ENCODE data around the gene NPR2.
A peak's percentile ranks its signal among the peaks of the same experiment; 100 is the strongest.

NPR2 gene

DNA sequence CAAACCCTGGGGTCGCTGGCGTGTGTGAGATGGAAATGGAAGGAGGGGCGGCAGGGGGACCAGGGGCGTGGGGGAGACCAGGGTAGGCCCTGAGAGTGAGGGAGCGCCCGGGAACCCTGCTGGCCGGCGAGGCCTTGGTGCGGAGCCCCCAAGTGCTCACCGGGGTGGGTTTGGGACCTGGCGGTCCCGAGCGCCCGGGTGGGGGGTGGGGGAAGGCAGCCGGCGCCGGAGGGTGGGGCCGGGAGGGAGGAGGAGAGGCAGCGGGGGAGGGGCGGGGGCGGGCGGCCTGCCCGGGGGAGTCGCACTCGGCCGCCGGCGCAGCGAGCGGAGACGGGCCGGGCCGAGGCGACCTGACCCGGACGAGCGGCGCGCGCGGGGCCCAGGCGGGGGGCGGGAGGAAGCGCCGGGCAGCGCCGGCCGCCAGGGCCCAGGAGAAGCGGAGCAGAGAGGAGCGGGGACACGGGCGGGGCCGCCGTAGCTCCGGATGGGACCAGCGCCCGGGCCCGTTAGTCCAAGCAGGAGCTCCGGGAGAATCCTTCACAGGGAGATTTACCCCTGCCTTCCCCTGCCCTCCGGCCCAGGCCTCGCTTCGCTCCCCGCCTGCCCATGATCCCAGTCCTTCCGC, at the start of gene NPR2:
Gene NPR2 (plus strand): TSS at position 295 of the 625 bp plus-strand sequence. CDS start 818 bp downstream, outside the sequence.
- TF ChIP-seq GATA1 (IDR thresholded peaks at IDR 0.05; ENCODE audit: low read depth, low read length) = no peak
- no peak for TF ChIP-seq POLR2A (IDR thresholded peaks at IDR 0.05; ENCODE audit: low read length)
- DNase-seq = no peak

DNA sequence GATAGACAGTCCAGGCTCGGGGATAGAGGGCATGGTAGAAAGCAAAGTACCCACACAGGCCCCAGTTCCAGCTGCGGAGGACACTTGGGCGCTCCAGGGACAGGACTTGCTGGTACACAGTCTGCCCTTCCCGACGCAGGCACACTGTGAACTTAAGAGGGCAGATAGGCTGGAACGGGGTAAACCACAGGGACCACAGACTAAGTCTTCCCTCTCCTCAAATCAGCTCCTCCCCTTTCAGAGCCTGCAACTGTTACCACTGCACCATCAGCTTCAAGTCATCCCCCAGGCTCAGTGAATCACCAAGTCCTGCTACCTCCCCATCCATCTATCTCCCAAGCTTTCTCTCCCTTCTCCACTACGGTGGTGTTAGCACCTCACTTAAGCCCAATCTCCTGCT, 49.7 kb upstream of the NPR2 start:
- DNase-seq = no peak
- TF ChIP-seq POLR2A (IDR thresholded peaks at IDR 0.05; ENCODE audit: low read length) = no peak

DNA sequence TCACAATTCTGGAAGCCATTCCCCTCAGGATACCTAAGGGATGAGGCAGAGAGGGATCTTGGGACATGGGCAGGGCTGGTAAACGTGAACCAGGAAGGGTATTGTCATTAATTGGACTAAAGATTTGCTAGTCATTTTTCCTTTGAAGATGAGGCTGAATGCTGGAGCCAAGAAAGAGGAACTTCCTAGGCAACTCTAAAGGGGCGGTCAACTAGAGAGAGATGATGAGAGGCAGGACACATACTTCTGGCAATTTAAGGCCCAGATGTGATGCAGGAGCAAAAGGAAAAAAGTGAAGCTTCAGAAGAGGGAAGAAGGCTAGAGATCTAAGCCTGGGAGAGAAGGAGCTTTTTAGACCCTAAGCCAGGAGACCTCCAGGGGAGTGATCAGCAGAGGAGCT, 47.9 kb upstream of the NPR2 start:
- no peak for DNase-seq
- TF ChIP-seq GATA1 (IDR thresholded peaks at IDR 0.05; ENCODE audit: low read depth, low read length) = no peak
- no peak for TF ChIP-seq POLR2A (IDR thresholded peaks at IDR 0.05; ENCODE audit: low read length)

DNA sequence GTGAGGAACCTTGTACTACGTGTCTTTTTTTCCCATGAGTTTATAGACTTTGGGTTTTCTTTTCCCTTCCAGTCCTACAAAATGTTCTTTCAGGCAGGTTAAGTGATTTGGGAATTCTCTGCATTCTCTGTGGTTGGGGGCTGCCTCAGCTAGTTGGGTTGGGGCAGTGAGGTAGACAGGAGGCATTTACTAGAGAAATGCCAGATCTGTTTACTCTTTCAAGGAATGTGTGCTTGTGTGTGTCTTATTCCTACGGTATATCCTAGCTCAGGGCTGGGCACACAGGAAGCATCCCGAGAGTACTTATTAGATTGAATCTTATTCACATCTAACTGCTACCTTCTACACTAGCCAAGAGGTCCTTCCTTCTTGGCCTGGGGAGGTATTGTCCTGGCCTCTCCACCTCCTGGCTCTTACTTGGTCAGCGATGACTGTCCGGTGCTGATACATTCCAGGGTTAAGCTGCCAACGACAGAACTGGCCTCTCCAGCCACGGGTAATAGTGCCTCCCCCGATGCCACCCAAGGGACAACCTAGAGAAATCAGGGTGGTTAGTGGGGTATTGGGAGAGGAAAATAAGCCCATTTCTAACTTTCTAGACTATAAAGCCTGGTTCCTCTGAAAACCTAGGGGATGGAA, 47.4 kb upstream of the NPR2 start:
- no peak for TF ChIP-seq POLR2A (IDR thresholded peaks at IDR 0.05; ENCODE audit: low read length)
- no peak for TF ChIP-seq GATA1 (IDR thresholded peaks at IDR 0.05; ENCODE audit: low read depth, low read length)

DNA sequence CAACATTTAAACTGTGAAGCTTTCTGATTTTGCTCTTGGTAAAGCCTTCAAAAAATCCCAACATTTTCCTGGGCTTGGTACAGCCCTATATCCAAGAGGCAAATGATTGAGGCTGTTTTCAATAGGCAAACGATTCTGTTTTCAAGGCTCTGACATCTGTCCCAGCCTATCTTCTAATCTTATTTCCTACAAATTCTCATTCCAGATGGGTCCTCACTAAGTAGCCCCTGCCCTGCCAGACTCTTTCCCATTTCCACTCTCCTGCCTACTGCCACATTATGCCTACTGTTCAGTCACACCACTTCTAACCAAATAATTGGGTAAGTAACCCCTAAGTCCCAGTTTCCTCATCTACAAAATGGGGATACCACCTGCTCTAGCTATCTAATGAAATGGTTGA, 45.8 kb upstream of the NPR2 start:
- TF ChIP-seq GATA1 (IDR thresholded peaks at IDR 0.05; ENCODE audit: low read depth, low read length) (no peak), POLR2A (IDR thresholded peaks at IDR 0.05; ENCODE audit: low read length) (no peak)
- DNase-seq = no peak

More for the DNA sequence above, 47.4 kb upstream of the NPR2 start:
- DNase-seq = no peak

DNA sequence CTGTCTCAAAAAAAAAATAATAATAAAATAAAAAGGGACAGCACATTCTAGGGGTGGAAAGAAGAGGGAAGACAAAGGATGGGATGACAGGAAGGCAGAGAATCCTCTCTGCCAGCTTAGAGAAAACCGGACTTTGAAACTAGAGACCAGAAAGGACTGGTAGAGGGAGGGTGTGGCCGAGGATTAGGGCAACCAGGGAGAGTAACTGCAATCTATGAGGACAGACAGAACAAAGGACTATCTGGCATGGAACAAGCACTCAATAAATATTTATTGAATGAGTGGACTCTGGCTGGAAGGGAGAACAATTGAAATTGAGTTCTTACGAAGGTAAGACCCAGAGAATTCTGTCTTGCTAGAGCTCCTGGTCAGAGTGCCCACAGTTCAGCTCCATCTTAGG, 44.8 kb upstream of the NPR2 start:
- peak; percentile 25 to 37 for DNase-seq
- no peak for TF ChIP-seq GATA1 (IDR thresholded peaks at IDR 0.05; ENCODE audit: low read depth, low read length)
- no peak for TF ChIP-seq POLR2A (IDR thresholded peaks at IDR 0.05; ENCODE audit: low read length)

DNA sequence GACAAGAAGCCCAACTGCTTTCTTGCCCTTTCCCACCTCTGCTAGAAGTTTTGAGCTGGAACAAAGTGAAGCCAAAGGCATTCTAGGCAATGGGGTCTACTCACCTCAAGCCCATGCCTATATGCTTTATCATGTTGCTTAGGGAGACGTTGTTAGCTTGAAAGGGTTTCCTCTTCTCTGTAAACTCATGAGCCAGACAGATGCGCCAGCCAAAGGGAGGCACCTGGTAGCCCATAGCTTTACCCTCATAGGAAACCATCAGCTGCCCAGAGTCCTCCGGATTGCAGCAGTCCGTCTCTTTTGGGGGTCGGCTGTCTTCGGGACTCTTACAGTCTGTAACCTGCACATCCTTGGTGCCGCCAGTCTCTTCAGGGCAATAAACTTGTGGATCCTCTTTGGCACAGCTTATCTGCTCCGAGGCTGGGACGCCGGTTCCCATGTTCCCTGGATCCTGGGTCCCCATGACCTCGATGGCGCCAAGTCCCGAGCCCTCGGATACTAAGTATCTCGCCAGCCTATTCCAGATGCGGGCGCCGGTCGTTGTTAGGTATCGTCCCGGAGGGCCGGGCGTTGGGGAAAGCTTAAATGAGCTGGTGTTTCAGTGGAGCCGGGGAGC, 43.0 kb upstream of the NPR2 start:
- TF ChIP-seq GATA1 (IDR thresholded peaks at IDR 0.05; ENCODE audit: low read depth, low read length) (no peak), POLR2A (IDR thresholded peaks at IDR 0.05; ENCODE audit: low read length) (no peak)
- DNase-seq = peak; percentile 49 to 65

DNA sequence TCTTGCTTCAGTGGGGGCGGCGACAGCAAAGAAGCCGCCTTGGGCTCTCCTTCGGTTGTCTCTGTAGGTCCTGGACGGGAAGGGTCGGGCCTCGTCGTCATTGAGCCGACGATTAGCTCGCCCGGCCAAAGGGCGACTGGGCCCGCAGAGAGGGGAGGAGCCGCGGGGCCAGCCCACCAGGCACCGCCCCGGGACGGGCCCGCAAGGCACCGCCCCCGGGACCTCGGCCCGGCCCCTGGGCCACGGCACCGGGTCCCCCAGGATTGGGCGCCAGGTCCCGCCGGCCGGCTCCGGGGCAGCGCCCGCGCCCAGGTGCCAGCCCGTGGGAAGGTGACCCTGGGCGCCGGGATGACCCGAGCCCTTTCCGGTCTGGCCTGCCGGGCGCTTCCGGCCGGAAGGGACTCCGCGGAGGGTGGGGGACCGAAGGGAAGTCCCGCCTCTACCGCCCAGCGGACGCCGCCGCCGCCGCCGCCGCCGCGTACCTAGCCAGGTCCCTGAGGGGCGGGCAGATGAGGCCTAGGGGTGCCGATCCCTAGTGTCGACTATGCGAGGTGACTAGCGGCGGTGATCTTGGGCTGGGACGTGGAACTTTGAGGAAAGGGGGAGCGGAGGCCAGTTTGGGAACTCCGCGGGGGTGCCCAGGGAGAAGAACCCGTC, 42.4 kb upstream of the NPR2 start, which contains the start of the genes GBA2 and RGP1:
Gene GBA2 (minus strand): TSS at position 371 of the 657 bp plus-strand sequence. CDS start 524 bp downstream, outside the sequence.
Gene RGP1 (plus strand): TSS at position 430 of the 657 bp plus-strand sequence. CDS start 469 bp downstream, outside the sequence.
- TF ChIP-seq POLR2A (IDR thresholded peaks at IDR 0.05; ENCODE audit: low read length) = peak; percentile 64
- TF ChIP-seq GATA1 (IDR thresholded peaks at IDR 0.05; ENCODE audit: low read depth, low read length) = no peak

DNA sequence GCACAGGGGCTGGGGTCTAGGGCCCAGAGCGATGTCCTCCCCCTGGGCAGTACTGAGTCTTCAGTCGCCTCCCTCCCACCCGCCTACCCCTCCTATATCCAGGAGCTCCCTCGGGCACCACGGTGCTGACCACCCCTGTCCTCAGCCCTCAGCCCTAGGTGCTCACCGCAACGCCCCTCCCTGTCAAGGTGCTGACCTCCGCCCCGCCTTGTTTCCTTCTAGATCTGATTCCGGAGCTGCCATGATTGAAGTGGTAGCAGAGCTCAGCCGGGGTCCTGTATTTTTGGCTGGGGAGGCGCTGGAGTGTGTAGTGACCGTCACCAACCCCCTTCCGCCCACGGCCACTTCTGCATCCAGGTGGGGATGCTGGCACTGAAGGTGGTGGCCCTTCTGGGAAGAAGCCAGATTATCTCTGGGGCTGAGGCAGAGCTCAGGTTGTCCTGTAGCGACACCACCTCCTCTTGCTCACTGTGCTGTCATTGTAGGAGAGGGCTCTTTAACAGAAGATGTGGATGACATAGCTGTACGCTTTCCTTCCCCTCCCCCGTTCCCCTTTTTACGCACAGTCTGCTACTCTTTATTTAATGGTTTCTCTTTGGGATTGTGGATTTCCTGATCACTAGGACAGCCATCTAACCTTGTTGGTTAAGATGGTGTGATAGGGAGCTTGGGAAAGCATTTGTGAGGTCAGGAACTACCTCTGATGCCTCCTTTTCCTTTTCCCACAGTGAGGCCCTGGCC, 41.7 kb upstream of the NPR2 start:
- peak; percentile 45 to 53 for DNase-seq
- TF ChIP-seq POLR2A (IDR thresholded peaks at IDR 0.05; ENCODE audit: low read length) (no peak), GATA1 (IDR thresholded peaks at IDR 0.05; ENCODE audit: low read depth, low read length) (no peak)

More for the DNA sequence above, 42.4 kb upstream of the NPR2 start, which contains the start of the genes GBA2 and RGP1:
- peak; percentile 82 to 87 for DNase-seq

DNA sequence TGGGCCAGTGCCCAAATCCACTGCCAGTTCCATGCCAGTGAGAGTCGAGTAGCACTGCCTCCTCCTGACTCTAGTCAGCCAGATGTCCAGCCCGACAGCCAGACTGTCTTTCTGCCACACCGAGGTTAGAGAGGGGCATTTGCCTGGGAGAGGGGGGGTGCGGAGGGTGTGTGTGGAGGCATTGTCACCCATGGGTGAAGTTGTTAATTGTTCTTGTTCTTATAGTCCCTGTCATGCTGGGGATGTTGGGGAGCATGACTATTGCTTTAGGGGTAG, 41.2 kb upstream of the NPR2 start:
- TF ChIP-seq POLR2A (IDR thresholded peaks at IDR 0.05; ENCODE audit: low read length) (no peak), GATA1 (IDR thresholded peaks at IDR 0.05; ENCODE audit: low read depth, low read length) (no peak)
- DNase-seq = no peak

DNA sequence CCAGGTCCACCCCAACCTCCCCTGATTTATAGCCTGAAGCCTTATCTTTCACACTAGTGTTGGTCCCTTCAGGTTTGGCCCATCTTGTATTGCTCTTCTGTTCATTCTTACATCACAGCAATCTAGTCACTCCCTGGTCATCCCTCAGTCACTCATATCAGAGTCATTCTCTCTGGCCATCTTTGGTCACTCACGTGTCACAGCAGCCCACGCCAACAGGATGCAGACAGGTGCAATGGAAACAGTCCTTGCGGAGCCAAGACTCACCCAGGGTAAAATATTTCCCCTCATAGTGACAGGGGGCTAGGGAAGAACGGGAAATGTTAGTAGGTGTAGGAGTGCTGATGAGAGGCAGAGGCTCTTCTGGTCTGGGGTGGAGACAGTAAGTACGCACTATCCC, 37.9 kb upstream of the NPR2 start:
- TF ChIP-seq POLR2A (IDR thresholded peaks at IDR 0.05; ENCODE audit: low read length) = no peak
- TF ChIP-seq GATA1 (IDR thresholded peaks at IDR 0.05; ENCODE audit: low read depth, low read length) = no peak
- no peak for DNase-seq

DNA sequence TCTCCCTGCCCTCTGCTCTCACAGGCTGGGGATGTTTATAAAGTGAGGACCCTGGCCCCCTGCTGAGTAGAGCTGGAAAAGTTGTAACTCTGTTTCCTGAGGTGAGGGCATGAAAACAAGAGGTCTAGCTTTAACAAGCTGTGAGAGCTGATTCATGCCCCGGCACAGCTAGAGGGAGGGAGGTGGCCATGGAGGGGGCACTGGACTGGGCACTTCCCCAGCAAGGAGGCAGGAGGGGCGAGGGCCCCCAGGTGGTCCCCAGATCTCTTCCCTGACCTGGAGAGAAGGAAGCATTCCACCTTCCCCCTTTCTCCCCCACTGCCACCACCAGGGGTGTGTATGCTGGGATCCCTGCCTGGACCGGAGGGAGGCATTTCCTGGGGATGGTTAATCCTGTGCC, 37.1 kb upstream of the NPR2 start, which contains the start of gene MSMP:
Gene MSMP (minus strand): TSS at position 13 of the 400 bp plus-strand sequence. CDS start 147 bp downstream, outside the sequence.
- no peak for DNase-seq
- TF ChIP-seq GATA1 (IDR thresholded peaks at IDR 0.05; ENCODE audit: low read depth, low read length) (no peak), POLR2A (IDR thresholded peaks at IDR 0.05; ENCODE audit: low read length) (no peak)

DNA sequence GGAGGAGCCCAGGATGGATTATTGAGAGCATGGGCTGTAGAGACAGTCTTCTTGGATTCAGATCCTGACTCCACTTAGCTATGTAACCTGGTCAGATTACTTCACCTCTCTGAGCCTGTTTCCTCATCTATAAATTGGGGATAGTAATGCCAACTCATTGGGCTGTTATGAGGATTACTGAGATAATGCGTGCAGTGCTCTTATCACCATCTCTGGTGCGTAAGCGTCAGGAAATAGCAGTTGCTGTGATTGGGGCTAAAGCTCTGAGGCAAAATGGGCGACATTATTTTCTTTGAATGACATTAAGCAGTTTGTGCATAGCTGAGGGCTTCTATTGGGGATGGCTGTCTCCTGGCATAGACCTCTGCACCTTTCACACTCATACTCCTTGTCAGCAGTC, 36.3 kb upstream of the NPR2 start:
- peak; percentile 56 to 58 for DNase-seq
- no peak for TF ChIP-seq POLR2A (IDR thresholded peaks at IDR 0.05; ENCODE audit: low read length)
- TF ChIP-seq GATA1 (IDR thresholded peaks at IDR 0.05; ENCODE audit: low read depth, low read length) = no peak

All from erythroblast (primary cell).